ENCODE measurements around the gene PRICKLE2.

The PRICKLE2 gene

GRCh38 chr3:64134882-64135281 is 90.4 kb downstream of the PRICKLE2 start:
- no peak overlapping the region for H3K4me2 ChIP-seq (ENCODE audit: low read length)
- H3K36me3 ChIP-seq (ENCODE audit: control insufficient read depth, insufficient read depth, low read length): no peaks in the 10 kb centered on the region
- H3K27ac ChIP-seq (ENCODE audit: low read depth, low read length): no peak overlapping the region
- H3K79me2 ChIP-seq (ENCODE audit: control insufficient read depth, insufficient read depth, low read length): no peaks in the 10 kb centered on the region
- H2BK120ac ChIP-seq (ENCODE audit: low read depth, low read length): no peak overlapping the region
- H2BK15ac ChIP-seq (replicated peaks; ENCODE audit: low read depth): no peak overlapping the region
- H3K9ac ChIP-seq (ENCODE audit: low read length): no peak overlapping the region
- no peak overlapping the region for H3K4ac ChIP-seq (ENCODE audit: low read depth, low read length)
- no peaks in the 10 kb centered on the region for H3K27me3 ChIP-seq (ENCODE audit: insufficient read depth, low read length, poor library complexity)
- no peak overlapping the region for H3K4me3 ChIP-seq (ENCODE audit: low read length)
- H3K79me1 ChIP-seq (ENCODE audit: low read length): no peaks in the 10 kb centered on the region
- no peak overlapping the region for H4K8ac ChIP-seq (ENCODE audit: low read depth, low read length)
- no CpG with 5 or more reads among the region's 3 CpGs for WGBS (ENCODE audit: extremely low coverage, insufficient coverage, low lambda C conversion rate)
- H2AK5ac ChIP-seq (ENCODE audit: low read length): no peak overlapping the region
- no peaks in the 10 kb centered on the region for H3K4me1 ChIP-seq (ENCODE audit: control insufficient read depth, low read depth, low read length)
- no peak for DNase-seq
- H2BK5ac ChIP-seq (ENCODE audit: low read length): no peak overlapping the region
- H3K18ac ChIP-seq (ENCODE audit: low read length): no peak overlapping the region
- no peak overlapping the region for H3K56ac ChIP-seq (ENCODE audit: low read length)
- no peak overlapping the region for H3K23ac ChIP-seq (ENCODE audit: low read length)
- H4K5ac ChIP-seq (ENCODE audit: low read length): no peak overlapping the region

GRCh38 chr3:64133987-64134386 is 91.3 kb downstream of the PRICKLE2 start:
- DNase-seq: no peak
- whole genome bisulfite sequencing (ENCODE audit: extremely low coverage, insufficient coverage, low lambda C conversion rate): no CpG with 5 or more reads among the region's 6 CpGs
- no peak overlapping the region for H3K56ac ChIP-seq (ENCODE audit: low read length)

GRCh38 chr3:64133272-64133671 is 92.0 kb downstream of the PRICKLE2 start:
- no peak overlapping the region for H2AK5ac ChIP-seq (ENCODE audit: low read length)
- H3K9ac ChIP-seq (ENCODE audit: low read length): no peak overlapping the region
- no peak overlapping the region for H2BK15ac ChIP-seq (replicated peaks; ENCODE audit: low read depth)
- no peak overlapping the region for H3K18ac ChIP-seq (ENCODE audit: low read length)
- H3K4me2 ChIP-seq (ENCODE audit: low read length): no peak overlapping the region
- no peak overlapping the region for H4K8ac ChIP-seq (ENCODE audit: low read depth, low read length)
- no peak overlapping the region for H3K23ac ChIP-seq (ENCODE audit: low read length)
- no CpG with 5 or more reads among the region's 2 CpGs for WGBS (ENCODE audit: extremely low coverage, insufficient coverage, low lambda C conversion rate)
- no peaks in the 10 kb centered on the region for H3K36me3 ChIP-seq (ENCODE audit: control insufficient read depth, insufficient read depth, low read length)
- H3K4ac ChIP-seq (ENCODE audit: low read depth, low read length): no peak overlapping the region
- H4K5ac ChIP-seq (ENCODE audit: low read length): no peak overlapping the region
- H2BK120ac ChIP-seq (ENCODE audit: low read depth, low read length): no peak overlapping the region
- no peaks in the 10 kb centered on the region for H3K79me1 ChIP-seq (ENCODE audit: low read length)
- H2BK5ac ChIP-seq (ENCODE audit: low read length): no peak overlapping the region
- no peak overlapping the region for H3K4me3 ChIP-seq (ENCODE audit: low read length)
- H3K27ac ChIP-seq (ENCODE audit: low read depth, low read length): no peak overlapping the region
- H3K27me3 ChIP-seq (ENCODE audit: insufficient read depth, low read length, poor library complexity): no peaks in the 10 kb centered on the region
- H3K79me2 ChIP-seq (ENCODE audit: control insufficient read depth, insufficient read depth, low read length): no peaks in the 10 kb centered on the region
- no peak for DNase-seq
- H3K4me1 ChIP-seq (ENCODE audit: control insufficient read depth, low read depth, low read length): no peaks in the 10 kb centered on the region
- H3K56ac ChIP-seq (ENCODE audit: low read length): no peak overlapping the region

More at GRCh38 chr3:64133987-64134386, 91.3 kb downstream of the PRICKLE2 start:
- H3K9ac ChIP-seq (ENCODE audit: low read length): no peak overlapping the region
- H3K79me2 ChIP-seq (ENCODE audit: control insufficient read depth, insufficient read depth, low read length): no peaks in the 10 kb centered on the region
- no peaks in the 10 kb centered on the region for H3K27me3 ChIP-seq (ENCODE audit: insufficient read depth, low read length, poor library complexity)
- H3K18ac ChIP-seq (ENCODE audit: low read length): no peak overlapping the region
- no peaks in the 10 kb centered on the region for H3K4me1 ChIP-seq (ENCODE audit: control insufficient read depth, low read depth, low read length)
- no peak overlapping the region for H2BK5ac ChIP-seq (ENCODE audit: low read length)
- no peak overlapping the region for H3K4me2 ChIP-seq (ENCODE audit: low read length)
- no peak overlapping the region for H2BK15ac ChIP-seq (replicated peaks; ENCODE audit: low read depth)
- no peak overlapping the region for H2AK5ac ChIP-seq (ENCODE audit: low read length)
- H3K36me3 ChIP-seq (ENCODE audit: control insufficient read depth, insufficient read depth, low read length): no peaks in the 10 kb centered on the region
- H3K4me3 ChIP-seq (ENCODE audit: low read length): no peak overlapping the region
- no peak overlapping the region for H2BK120ac ChIP-seq (ENCODE audit: low read depth, low read length)
- H4K8ac ChIP-seq (ENCODE audit: low read depth, low read length): no peak overlapping the region
- no peaks in the 10 kb centered on the region for H3K79me1 ChIP-seq (ENCODE audit: low read length)
- H3K23ac ChIP-seq (ENCODE audit: low read length): no peak overlapping the region
- no peak overlapping the region for H3K4ac ChIP-seq (ENCODE audit: low read depth, low read length)
- no peak overlapping the region for H3K27ac ChIP-seq (ENCODE audit: low read depth, low read length)
- H4K5ac ChIP-seq (ENCODE audit: low read length): no peak overlapping the region

GRCh38 chr3:64131725-64132469 is 93.4 kb downstream of the PRICKLE2 start:
- Histone ChIP-seq H3K9ac (ENCODE audit: low read length) (no peak overlapping the region), H3K4me2 (ENCODE audit: low read length) (no peak overlapping the region)
- no peak for DNase-seq

GRCh38 chr3:64130436-64130835 is 94.8 kb downstream of the PRICKLE2 start:
- Histone ChIP-seq H4K5ac (ENCODE audit: low read length) (no peak overlapping the region), H3K23ac (ENCODE audit: low read length) (no peak overlapping the region), H3K4me3 (ENCODE audit: low read length) (no peak overlapping the region), H4K8ac (ENCODE audit: low read depth, low read length) (no peak overlapping the region), H3K56ac (ENCODE audit: low read length) (no peak overlapping the region), H3K36me3 (ENCODE audit: control insufficient read depth, insufficient read depth, low read length) (no peaks in the 10 kb centered on the region), H2BK15ac (replicated peaks; ENCODE audit: low read depth) (no peak overlapping the region), H3K79me1 (ENCODE audit: low read length) (no peaks in the 10 kb centered on the region), H3K9ac (ENCODE audit: low read length) (no peak overlapping the region), H3K4ac (ENCODE audit: low read depth, low read length) (no peak overlapping the region), H3K27me3 (ENCODE audit: insufficient read depth, low read length, poor library complexity) (no peaks in the 10 kb centered on the region), H3K27ac (ENCODE audit: low read depth, low read length) (no peak overlapping the region), H3K4me2 (ENCODE audit: low read length) (no peak overlapping the region), H3K18ac (ENCODE audit: low read length) (no peak overlapping the region), H2AK5ac (ENCODE audit: low read length) (no peak overlapping the region), H2BK5ac (ENCODE audit: low read length) (no peak overlapping the region), H3K79me2 (ENCODE audit: control insufficient read depth, insufficient read depth, low read length) (no peaks in the 10 kb centered on the region), H3K4me1 (ENCODE audit: control insufficient read depth, low read depth, low read length) (no peaks in the 10 kb centered on the region), H2BK120ac (ENCODE audit: low read depth, low read length) (no peak overlapping the region)
- no peak for DNase-seq
- no CpG with 5 or more reads among the region's 1 CpG for WGBS (ENCODE audit: extremely low coverage, insufficient coverage, low lambda C conversion rate)

More at GRCh38 chr3:64131725-64132469, 93.4 kb downstream of the PRICKLE2 start:
- H3K4me1 ChIP-seq (ENCODE audit: control insufficient read depth, low read depth, low read length): no peaks in the 10 kb centered on the region
- H4K8ac ChIP-seq (ENCODE audit: low read depth, low read length): no peak overlapping the region
- H3K27me3 ChIP-seq (ENCODE audit: insufficient read depth, low read length, poor library complexity): no peaks in the 10 kb centered on the region
- no peak overlapping the region for H3K56ac ChIP-seq (ENCODE audit: low read length)
- no peak overlapping the region for H2BK5ac ChIP-seq (ENCODE audit: low read length)
- no peaks in the 10 kb centered on the region for H3K79me1 ChIP-seq (ENCODE audit: low read length)
- H3K4ac ChIP-seq (ENCODE audit: low read depth, low read length): no peak overlapping the region
- H3K27ac ChIP-seq (ENCODE audit: low read depth, low read length): no peak overlapping the region
- H3K4me3 ChIP-seq (ENCODE audit: low read length): no peak overlapping the region
- no peak overlapping the region for H2BK120ac ChIP-seq (ENCODE audit: low read depth, low read length)
- H2AK5ac ChIP-seq (ENCODE audit: low read length): no peak overlapping the region
- H3K36me3 ChIP-seq (ENCODE audit: control insufficient read depth, insufficient read depth, low read length): no peaks in the 10 kb centered on the region
- no peak overlapping the region for H2BK15ac ChIP-seq (replicated peaks; ENCODE audit: low read depth)
- H3K79me2 ChIP-seq (ENCODE audit: control insufficient read depth, insufficient read depth, low read length): no peaks in the 10 kb centered on the region
- H4K5ac ChIP-seq (ENCODE audit: low read length): no peak overlapping the region
- WGBS (ENCODE audit: extremely low coverage, insufficient coverage, low lambda C conversion rate): no CpG with 5 or more reads among the region's 2 CpGs
- H3K23ac ChIP-seq (ENCODE audit: low read length): no peak overlapping the region
- no peak overlapping the region for H3K18ac ChIP-seq (ENCODE audit: low read length)

GRCh38 chr3:64129581-64129980 is 95.7 kb downstream of the PRICKLE2 start:
- no CpG with 5 or more reads among the region's 2 CpGs for WGBS (ENCODE audit: extremely low coverage, insufficient coverage, low lambda C conversion rate)

More at GRCh38 chr3:64129581-64129980, 95.7 kb downstream of the PRICKLE2 start:
- no peak overlapping the region for H3K18ac ChIP-seq (ENCODE audit: low read length)
- H2BK120ac ChIP-seq (ENCODE audit: low read depth, low read length): no peak overlapping the region
- no peak overlapping the region for H3K4me3 ChIP-seq (ENCODE audit: low read length)
- no peaks in the 10 kb centered on the region for H3K36me3 ChIP-seq (ENCODE audit: control insufficient read depth, insufficient read depth, low read length)
- DNase-seq: no peak
- H3K27ac ChIP-seq (ENCODE audit: low read depth, low read length): no peak overlapping the region
- no peak overlapping the region for H2BK15ac ChIP-seq (replicated peaks; ENCODE audit: low read depth)
- H3K4ac ChIP-seq (ENCODE audit: low read depth, low read length): no peak overlapping the region
- H3K79me2 ChIP-seq (ENCODE audit: control insufficient read depth, insufficient read depth, low read length): no peaks in the 10 kb centered on the region
- H2BK5ac ChIP-seq (ENCODE audit: low read length): no peak overlapping the region
- H3K79me1 ChIP-seq (ENCODE audit: low read length): no peaks in the 10 kb centered on the region
- no peak overlapping the region for H3K9ac ChIP-seq (ENCODE audit: low read length)
- no peaks in the 10 kb centered on the region for H3K27me3 ChIP-seq (ENCODE audit: insufficient read depth, low read length, poor library complexity)
- H3K4me2 ChIP-seq (ENCODE audit: low read length): no peak overlapping the region
- H2AK5ac ChIP-seq (ENCODE audit: low read length): no peak overlapping the region
- H3K4me1 ChIP-seq (ENCODE audit: control insufficient read depth, low read depth, low read length): no peaks in the 10 kb centered on the region
- no peak overlapping the region for H4K8ac ChIP-seq (ENCODE audit: low read depth, low read length)
- no peak overlapping the region for H3K23ac ChIP-seq (ENCODE audit: low read length)
- H3K56ac ChIP-seq (ENCODE audit: low read length): no peak overlapping the region
- H4K5ac ChIP-seq (ENCODE audit: low read length): no peak overlapping the region
